Measurements from ENCODE around the gene DLST.

The DLST gene

DNA sequence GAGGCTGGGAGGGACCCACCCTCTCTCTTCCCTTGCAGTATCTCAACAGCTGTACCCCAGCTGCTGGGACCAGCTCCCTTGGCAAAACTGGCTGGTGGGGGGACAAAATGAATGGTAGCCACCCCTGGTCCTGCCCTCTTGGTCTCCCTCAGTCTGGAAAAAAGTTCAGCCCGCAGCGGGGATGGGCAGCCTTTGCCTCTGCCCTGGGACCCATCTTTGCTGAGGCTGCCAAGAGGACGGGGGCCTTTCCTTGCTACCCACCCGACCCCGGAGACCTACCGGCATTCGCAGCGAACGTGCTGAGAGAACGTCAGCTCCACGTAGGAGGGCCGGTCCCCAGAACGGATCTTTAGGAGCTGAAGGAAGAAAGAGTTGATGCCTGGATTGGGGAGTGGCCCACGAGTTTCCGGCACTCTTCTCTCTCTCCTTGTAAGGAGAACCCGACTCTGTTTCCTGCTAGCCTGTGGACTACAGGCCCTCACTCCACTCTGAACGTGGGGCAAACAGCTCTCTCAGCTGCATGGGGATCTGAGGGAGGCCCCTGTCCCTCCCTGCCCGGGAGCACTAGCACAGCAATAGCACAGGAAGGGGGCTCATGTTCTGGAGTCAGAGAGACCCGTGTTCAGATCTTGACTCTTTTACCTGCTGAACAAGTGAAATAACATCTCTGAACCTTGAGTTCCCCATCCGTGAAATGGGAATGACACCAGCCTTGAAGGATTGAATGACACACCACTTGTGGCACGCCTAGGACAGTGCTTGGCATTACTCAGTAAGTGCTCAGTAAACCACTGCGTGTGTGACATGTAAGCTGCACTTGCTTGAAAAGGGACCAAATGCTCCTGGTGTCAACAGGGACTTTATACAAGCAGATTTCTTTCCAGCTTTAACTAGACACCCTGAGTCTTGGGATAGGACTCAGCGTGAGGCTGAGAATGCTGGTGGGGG is 66.8 kb downstream of the DLST start:
- in situ Hi-C loops (cut with MboI; ENCODE audit: low pct_unique_long_range_greater_than_20kb, low sequenced_read_pairs), result no loop called here
- DNase-seq, result no peak

DNA sequence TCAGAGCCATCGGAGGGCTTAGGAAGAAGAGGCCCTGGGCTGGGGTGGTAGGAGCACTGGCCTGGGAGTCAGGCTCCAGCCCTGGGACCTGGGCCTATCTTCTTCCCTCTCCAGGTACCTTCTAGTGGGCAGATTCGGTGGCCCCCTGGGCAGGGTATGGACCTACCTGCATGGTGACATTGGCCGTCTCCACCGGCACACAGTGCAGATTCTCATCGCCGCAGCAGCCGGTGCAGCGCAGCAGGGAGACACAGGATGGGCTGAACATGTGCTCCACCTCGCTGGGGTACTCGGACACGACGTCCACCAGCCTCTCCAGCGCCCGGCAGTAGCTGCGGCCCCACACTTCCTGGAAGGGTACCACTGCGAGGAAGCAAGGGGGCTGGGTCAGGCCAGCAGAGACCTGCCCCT is 67.5 kb downstream of the DLST start:
- in situ Hi-C loops (cut with MboI; ENCODE audit: low pct_unique_long_range_greater_than_20kb, low sequenced_read_pairs), result no loop called here
- DNase-seq, result no peak

DNA sequence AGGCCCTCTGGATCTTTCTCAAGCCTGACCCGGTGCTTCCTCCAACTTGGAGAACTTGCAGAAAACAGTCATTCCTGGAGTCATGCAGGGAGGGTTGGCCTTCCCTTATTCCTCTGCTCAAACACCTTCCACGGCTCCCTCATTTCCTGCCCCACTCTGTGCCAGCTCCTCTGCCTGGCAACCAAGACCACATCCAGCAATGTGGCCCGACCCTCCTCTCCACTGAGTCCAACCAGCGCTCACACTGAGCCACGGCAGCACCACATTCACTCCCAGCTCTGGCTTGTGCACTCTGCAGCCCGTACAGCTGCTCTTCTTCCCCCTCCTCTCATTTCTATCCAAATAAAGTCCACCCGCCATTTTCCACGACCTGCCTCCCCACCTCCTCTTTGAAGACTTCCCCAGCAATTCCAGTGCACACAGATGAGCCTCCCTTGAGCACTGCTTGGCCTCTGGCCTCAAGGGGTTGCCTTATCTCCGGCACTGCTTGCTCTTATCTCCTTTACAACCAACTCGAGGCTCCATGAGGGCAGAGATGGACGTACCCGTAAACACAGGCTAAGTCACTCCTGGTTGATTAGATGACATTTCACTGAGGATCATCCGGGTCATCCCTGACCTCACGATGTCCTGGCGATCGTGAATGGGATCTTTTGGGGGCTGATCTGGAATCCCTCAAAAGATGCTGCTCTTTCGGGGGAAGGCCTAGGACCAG is 68.3 kb downstream of the DLST start:
- in situ Hi-C loops (cut with MboI; ENCODE audit: low pct_unique_long_range_greater_than_20kb, low sequenced_read_pairs), result no loop called here
- DNase-seq, result no peak

DNA sequence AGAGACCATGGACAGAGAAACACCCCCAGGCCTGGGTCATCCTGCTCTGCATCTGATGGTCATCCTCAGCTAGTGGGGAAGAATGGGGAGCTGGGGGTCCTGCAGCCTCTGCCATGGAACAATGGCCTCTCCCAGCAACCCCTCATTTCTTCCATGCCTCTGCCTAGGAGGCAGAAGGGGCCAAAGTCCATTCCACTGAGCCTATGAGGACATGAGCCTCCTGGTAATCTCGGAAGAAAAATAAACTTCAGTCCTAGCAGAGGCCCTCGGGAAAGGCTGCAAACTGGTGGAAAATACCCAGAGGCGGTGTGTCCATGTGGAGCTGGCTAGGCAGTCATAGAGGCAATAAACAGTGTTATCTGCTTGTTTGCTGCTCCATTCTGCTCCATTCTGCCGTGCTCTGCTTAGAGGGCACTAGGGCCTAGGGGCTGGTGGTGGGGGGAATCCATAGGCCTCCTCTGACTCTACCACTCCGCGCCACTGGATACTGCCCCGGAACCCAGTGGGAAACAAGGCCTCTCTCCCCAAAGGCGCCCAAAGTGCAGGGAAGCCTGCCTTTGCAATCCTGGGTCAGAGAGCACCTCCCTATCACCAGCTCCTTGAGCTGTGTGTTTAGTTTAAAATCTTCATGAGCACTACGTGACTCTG is 69.2 kb downstream of the DLST start:
- no peak for DNase-seq
- in situ Hi-C loops (cut with MboI; ENCODE audit: low pct_unique_long_range_greater_than_20kb, low sequenced_read_pairs), result no loop called here

DNA sequence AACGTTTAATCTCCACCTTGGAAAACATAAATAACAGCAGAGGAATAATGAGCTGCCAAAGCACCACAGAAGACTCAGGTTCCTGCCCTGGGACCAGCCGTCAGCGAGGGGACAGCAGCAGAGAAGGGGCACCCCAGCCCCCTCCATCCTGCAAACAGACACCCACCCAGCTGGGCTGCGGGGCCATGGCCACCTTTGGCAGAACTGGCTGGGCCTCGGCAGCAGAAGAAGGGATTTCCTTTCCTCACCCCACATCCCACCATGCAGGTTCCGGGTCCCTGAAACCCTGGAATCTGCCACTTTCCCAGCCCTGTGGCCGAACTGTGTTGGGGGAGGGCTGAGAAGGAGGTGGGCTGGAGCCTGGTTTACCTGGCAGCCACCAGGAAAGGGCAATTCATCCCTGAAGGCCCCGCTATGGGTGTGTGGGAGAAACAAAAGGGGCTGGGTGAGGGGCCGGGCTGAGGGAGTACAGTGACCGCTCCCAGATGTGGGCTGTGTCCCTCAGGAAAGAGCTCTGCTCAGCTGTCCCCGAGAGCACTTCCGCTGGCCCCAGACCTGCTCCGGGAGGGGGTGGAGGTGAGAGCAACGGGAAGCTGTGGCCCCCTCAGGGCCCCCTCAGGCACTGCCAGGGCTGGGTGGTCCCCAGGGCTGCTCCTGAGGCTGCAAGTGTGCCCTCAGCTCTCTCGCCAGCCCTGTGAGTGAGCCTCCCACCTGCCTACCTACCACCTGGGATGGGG is 69.9 kb downstream of the DLST start:
- in situ Hi-C loops (cut with MboI; ENCODE audit: low pct_unique_long_range_greater_than_20kb, low sequenced_read_pairs), result no loop called here
- no peak for DNase-seq

DNA sequence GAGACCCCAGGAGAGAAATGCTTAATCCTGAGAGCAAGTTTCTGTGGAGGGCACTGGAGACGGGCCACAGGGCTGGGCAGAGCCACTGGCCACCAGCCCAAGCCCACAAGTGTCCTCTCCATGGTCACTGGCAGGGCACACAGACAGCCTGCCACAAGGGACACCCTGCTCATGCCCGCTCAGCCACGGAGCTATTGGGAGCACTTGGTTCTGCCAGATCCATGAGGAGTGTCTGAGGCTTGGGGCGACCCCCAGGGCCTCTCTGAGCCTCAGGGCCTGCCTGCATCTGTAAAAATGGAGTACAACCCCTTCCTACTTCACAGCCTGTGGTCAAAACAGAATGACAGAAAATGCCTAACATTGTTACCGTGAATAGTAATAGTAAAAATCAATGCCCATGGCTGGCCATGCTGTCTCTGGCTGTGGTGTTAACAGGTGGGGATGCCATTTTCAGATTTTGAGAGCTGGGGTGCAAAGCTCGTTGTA is 70.5 kb downstream of the DLST start:
- no peak for DNase-seq

DNA sequence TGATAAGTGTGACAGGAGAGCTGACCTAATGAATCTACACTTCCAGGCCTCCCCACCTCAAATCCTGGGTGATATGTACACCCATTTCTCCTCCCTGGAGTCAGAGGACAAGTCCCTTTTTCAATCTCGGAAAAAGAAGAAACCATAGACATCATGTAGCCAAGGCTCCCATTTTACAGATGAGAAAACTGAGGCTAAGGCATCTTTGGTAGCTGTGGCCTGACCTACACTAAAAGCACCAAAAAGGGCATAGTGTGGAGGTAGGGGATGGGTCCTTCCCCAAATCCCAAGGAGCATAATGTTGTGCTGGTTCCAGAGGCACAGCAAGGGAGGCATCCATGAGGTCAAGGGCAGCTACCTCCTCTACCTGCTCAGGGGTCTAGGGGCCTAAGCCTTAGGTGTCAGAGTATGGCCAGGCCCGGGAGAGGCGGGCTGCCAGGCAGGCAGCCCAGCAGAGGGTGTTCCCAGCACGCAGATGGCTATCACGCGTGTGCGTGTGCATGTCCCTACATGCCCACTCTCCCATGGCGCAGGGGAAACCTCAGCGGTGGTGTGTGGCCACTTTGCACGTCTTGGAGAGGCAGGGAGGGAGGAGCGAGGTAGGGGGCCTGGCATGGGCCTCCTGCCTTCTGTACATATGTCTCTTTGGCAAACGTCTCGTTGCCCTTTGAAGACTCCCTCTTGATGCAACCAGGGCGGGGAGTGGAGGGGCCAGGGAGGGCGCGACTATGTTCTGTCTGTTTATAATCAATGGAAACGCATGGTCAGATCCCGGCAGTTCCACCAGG is 71.2 kb downstream of the DLST start:
- DNase-seq, result peak; percentile 35
- in situ Hi-C loops (cut with MboI; ENCODE audit: low pct_unique_long_range_greater_than_20kb, low sequenced_read_pairs), result no loop called here

More for the DNA sequence above, 70.5 kb downstream of the DLST start:
- in situ Hi-C loops (cut with MboI; ENCODE audit: low pct_unique_long_range_greater_than_20kb, low sequenced_read_pairs), result no loop called here

Data from KBM-7 (cell line).